DMS 273 (cell line): ENCODE data around the gene YY1AP1.
"Not testable (repeated sequence)": the region's sequence is repeated elsewhere in the genome, so short reads cannot be mapped to it uniquely, and the experiment has no call there.

ENCODE experiments used
- DNase-seq: peaks from one replicate; lab custom pipeline; 2025; ENCODE audit not compliant: unreplicated experiment; lab: John Stamatoyannopoulos, UW

YY1AP1 gene

DNA sequence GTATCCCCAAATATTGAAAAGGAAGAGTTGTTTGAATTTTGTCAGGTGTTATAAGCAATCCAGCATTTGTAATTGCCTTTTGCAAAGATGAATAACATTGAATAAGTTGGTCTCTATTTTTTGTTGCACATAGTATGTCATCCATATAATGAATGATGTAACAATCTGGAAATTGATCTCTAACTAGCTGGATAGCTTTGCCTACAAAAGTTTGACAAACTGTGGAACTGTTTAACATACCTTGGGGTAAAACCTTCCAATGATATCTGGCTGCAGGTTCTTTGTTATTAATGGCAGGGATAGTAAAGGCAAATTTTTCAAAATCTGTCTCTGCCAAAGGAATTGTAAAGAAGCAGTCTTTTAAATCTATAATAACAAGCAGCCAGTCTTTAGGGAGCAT is 8.0 kb upstream of the YY1AP1 start:
- DNase-seq: no peak

DNA sequence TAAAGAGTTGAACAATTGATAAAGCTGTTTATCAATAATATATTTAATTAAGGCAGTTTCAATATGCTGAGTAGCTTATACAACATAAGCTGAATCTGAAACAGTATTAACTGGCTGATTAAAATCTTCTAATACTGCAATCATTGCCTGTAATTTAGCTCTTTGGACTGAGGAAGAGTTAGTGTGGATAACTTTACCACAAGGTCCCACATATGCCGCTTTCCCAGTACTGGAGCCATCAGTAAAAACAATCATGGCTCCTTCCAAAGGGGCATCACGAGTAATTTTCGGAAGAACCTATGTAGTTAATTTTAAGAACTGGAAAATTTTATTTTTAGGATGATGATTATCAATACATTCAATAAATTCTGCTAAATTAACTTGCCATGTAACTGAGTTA is 7.0 kb upstream of the YY1AP1 start:
- DNase-seq: no peak

DNA sequence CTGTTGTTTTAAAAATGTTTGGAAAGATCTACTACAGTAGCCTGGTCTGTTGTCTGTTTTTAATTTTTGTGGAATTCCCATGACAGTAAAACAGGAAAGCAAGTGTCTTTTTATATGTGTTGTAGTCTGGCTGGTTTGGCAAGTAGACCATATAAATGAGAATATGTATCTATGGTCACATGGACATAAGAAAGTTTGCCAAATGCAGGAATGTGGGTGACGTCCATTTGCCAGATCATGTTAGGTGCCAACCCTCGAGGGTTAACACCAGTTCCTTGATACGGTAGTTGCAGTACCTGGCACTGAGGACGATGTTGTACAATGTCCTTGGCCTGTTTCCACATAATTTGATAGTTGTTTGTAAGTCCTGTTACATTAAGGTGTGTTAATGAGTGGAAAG is 6.5 kb upstream of the YY1AP1 start:
- no peak for DNase-seq

DNA sequence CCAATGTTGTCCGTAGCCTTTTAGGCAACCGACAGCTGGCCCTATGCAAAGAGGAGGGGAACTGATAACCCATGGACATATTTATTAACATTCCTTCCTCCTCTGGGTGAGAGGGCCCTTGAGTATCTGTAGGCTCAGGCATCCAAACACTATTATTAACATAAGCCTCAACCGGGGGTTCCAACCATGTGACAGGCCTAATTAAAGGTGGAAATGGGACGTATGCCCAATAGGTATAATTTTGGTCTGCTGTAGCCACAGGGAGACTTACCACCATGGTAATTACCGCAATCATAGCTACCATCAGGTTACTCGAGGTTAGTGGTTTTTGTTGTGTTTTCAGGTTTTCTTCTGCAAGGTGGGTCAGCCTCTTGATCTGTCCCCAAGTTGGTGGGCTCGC is 5.6 kb upstream of the YY1AP1 start:
- DNase-seq: peak; percentile 13

DNA sequence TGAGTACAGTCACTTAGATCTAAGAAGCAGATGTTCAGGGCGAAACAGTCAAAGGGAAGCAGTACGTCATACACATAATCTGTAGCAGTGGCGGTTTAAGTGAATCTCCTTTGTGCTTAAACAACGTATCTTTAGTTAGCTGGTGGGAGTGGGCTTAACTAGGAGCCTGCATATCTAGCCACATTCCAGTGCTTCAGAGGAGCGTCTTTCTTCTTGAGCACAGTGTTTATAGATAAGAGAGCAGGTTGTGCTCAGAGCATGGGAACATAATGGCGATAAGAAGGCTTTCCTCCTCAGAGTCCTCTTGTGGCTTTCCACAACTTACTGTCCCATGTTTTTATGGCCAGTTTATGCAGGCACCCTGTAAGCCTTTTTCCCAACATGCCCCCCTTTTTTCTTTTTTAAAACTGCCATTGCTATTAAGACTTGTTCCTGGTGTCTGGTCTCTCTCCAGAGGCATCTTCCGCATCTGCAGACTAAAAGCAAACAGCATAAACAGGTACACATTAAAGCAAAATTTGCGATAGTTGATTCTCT is 3.5 kb upstream of the YY1AP1 start:
- DNase-seq: no peak

DNA sequence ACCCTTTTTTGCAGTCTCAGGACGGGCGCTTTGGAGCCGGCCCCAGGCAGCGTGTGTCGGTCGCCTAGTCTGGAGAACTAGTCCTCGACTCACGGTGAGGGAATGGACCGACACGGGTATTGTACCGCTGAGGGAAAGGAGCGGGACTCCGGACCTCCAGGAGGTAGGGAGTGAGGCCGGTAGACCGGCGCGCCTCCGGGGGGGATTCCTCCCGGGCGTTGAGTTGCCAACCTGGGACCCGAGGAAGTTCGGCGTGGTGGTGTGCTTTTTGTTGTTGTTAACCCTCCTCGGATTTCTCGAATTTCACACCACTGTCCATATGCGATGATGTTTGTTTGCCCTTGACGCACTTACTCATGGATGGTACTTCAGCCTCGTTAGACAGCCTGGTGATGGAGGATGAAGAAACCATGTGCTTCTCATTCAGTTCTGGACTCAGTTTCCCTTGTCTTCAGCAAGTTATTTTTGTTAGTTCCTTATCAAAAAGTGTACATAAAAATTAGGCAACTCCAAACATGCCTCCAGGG is 570 bp upstream of the YY1AP1 start, which contains the start of gene DAP3:
Gene DAP3, plus strand, starts transcription at position 11 of the 527 bp plus-strand sequence. CDS start 20,689 bp downstream, outside the sequence.
- DNase-seq: not testable (repeated sequence)

DNA sequence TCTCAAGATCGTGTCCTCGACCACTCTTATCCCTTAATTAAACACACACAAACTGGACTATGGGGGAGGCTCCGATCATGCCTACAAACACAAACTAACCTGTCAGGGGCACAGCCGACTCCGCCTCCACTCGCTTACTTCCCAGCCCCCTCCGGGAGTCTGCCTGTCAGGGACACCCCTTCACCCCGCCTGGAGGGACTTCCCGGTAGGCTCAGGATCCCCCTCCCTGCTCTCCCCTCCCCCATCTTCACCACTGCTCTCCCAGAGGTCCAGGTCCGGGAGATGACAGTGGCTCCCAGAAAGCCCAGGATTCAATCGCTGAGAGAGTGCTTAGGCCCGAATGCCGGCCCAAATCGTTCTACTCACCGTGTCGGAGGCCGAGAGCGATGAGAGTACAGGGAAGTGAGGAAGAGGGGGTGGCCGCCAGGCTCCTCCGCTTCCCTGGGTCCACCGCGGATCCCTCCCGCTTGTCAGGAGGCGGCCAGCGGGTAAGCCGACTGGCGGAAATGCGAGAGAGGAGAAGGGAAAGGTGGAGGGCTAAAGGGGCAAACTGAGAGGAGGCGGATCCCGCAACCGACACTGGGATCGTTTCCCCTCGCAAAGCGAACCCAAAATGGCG is 760 bp downstream of the YY1AP1 start:
- DNase-seq: not testable (repeated sequence)

DNA sequence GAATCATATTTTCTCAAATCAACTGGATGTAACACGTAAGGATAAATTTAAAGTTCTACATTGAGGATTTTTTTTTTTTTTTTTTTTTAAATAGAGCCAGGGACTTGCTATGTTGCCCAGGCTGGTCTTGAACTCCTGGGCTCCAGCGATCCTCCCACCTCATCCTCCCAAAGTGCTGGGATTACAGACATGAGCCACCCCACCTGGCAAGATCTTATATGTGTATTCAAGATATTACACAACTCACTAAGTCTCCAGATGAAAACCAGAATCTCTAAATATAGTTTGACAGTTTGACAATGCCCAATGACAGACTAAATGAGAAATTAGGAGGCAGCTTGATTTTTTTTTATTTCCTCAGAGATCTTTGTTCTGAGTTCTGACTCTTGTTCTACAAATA is 6.8 kb downstream of the YY1AP1 start:
- no peak for DNase-seq

DNA sequence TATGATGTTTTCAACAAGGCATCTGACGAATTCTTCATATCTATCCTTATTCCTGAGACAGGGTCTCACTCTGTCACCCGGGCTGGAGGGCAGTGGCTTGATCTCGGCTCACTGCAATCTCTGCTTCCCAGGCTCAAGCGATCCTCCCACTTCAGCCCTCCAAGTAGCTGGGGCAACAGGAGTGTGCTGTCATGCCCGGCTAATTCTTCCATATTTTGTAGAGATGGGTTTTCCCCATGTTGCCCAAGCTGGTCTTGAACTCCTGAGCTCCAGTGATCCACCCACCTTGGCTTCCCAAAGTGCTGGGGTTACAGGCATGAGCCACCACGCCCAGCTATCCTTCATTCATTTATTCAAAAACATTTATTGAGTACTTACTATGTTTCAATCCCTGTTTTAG is 8.0 kb downstream of the YY1AP1 start:
- no peak for DNase-seq

DNA sequence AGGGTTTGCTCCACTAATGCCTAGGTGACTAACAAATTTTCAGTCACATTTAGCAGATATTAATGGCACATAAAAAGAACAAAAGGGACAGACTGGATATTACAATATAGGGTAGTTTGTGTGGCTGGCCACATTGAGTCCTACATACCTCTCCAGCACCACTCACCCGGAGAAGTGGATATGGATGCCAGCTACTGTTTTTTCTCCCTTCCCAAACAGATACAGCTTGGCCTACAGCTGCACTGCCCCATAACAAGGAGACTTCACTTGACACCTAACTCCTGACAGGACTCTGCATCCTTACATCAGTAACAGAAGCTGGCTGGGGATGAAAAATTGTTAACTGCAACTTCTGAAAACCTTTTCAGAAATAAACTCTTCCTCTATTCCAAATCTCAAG is 9.6 kb downstream of the YY1AP1 start:
- DNase-seq: not testable (repeated sequence)

DNA sequence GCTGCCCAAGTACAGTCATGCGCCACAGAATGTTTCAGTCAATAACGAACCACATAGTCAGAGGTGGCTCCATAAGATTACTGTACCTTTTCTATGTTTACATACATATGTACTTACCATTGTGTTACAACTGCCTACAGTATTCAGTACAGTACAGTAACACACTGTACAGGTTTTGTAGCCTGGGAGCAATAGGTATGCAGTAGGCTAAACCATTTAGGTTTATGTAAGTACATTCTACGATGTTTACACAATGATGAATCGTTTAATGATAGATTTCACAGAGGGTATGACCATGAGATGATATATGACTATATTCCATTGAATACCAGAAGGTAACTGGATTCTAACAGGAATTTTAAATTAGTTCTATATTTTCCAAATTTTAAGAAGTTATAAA is 10.5 kb downstream of the YY1AP1 start:
- no peak for DNase-seq

DNA sequence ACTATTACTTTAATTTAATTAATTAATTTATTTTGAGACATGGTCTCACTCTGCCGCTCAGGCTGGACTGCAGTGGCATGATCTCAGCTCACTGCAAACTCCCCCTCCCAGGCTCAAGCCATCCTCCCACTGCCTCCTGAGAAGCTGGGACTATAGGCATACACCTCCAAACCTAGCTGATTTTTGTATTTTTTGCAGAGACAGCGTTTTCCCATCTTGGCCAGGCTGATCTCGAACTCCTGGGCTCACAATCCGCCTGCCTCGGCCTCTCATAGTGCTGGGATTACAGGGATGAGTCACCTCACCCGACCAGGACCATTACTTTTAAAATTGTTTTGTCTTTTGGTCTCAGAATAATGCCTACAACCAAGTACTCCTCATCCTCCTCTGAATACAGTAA is 15.6 kb downstream of the YY1AP1 start:
- no peak for DNase-seq

DNA sequence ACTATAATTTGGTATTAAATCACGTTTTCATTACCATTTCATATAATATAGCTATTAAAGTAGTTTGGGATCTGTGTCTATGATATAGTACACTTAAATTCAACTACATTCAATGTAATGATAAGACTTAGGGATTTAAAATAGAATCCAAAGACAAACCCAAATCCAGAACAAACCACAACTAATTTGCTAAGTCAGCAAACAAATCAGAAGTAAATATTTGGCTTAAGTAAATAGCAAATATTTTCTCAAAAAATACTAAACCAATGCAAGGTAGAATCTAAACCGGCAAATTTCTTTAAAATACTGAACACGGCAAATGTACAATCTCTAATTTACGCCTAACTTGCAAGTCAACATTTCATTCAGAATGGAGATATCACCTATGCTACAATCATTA is 16.8 kb downstream of the YY1AP1 start:
- no peak for DNase-seq

DNA sequence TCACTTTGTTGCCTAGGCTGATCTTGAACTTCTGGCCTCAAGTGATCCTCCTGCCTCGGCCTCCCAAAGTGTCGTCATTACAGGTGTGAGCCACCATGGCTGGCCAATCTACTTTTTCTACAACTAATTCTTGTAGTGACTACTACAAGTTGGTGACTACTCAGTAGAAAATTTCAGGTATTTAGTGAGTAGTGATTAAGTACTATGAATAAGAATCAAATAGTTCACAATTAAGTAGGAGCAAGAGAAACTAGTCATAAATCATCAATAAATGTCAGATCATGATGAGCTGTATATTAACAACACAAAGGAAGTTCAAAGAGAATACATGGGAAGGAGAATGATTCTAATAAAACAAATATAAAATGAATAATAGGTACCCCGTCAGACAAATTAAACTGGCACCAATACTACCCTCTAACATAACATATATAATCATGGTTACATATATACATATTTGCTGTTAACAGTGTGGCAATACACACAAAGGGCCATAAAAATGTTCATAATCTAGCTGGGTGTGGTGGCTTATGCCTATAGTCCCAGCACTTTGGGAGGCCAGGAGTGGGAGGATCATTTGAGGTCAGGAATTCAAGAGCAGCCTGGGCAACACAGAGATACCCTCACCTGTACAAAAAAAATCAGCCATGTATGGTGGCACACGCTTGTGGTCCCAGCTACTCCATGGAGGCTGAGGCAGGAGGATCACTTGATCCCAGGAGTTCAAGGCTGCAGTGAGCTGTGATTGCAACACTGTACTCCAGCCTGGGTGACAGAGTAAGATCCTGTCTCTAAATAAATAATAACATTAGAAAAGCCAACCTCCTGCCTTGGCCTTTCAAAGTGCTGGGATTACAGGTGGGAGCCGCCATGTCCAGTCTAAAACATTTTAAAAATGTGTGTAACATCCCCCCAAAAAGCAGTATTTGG is 19.1 kb downstream of the YY1AP1 start:
- DNase-seq: no peak

DNA sequence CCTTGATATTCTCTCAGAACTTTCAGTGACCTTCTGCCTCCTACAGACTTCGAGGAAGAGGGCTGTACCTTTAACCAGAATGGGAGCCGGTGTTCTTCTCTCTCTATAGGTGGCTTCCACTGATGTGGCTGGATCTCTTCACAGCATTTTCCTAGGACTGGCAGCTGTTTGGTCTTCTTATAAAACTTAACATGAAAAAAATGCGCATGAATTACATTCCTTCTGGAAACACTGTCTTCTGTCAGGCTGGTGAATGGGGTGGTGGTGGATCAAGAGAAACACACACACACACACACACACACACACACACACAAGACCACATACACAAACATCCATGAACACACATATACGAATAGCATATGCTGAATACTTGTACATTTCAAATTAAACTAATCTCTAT is 27.3 kb downstream of the YY1AP1 start:
- DNase-seq: peak; percentile 8

DNA sequence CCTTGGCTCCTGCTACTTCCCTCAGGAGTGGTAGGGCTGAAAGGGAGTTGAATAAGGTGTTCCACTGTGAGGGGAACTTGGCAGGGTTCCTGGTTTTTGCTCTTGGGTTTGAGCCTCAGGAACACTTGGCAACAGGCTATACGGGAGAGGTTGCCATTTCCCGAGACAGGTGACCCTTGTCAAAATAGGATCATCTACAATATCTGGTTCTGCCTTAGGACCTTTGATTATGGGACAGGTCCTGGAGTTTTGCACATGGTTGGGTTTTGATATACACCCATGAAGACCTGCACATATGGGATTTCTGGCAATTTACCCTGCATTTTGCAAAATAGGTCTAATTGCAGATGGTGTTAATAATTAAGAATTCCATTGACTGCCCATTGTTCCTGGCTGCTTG is 31.1 kb downstream of the YY1AP1 start:
- peak; percentile 43 for DNase-seq

DNA sequence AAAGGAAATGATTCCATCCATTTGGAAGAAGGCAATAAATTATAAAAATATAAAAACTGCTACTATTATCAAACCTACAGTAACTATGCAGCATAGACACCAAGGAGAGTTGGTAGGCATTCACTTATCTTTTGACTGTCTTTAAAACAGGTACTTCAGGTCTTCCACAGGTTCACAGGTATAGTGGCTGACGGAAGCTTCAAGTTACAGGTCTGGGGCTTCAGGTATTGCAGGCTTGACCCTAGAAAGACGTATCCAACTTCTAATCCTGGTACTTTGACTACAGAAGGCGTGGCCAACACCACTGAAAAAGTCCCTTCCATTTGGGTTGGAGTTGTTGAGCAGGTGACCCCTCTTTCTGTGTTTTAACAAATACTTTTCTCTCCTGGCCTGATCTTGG is 35.6 kb downstream of the YY1AP1 start:
- no peak for DNase-seq

DNA sequence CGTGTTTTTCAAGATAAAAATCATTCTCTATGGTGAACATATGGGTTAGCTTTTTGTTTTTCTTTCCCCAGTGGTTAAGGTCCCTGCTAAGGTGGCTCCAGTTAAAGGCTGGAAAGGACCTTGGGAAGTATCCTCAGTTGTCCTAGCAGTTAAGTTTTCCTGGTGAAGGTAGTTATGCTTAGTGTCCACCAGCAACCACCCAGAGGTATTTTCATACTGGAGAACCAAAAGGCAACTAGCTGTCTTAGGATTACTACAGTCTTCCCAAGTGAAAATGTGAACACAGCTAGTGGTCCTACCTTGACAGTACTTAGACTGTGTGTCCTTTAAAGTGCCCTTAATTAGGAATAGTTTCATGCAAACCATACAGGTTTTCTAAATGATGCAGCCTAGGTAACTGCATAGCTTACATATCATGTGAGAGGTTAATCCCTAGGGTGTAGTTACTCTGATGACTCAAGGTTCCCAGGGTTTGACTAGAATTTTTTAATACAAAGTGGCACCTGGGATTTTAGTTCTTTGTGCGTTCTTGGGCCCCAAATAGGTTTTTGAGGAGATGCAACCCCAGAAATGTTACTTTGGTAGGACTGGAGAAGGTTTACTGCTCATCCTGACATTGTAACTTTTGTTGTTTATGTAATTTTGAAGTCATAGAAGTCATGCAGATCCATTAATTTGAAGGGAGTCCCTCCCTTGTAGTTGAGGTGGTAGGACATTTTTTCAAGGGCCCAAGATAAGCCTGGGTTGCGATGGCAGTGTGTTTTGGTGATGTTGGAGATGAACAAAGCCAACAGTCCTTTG is 36.5 kb downstream of the YY1AP1 start:
- peak; percentile 46 for DNase-seq

DNA sequence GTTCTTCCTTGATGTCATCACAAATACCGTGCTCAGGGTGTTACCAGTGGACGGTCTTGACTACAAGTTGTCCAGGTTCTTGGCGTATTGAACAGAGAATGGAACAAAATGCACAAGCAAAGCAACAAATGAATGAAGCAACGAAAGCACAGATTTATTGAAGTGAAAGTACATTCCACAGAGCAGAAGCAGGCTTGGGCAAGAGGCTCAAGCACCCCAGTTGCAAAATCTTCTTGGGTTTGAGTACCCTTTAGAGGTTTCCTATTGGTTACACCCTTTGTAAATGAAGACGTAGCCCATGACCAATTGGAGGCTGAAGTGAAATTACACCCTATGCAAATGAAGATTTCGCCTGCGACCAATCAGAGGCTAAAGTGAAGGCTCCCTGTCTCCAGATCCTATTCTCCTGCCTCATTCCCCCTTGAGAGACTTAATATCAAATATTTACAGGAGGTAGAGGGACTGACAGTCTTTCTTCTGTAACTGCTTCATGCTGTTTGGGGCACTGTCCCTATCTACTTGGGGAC is 38.3 kb downstream of the YY1AP1 start:
- DNase-seq: peak; percentile 43

DNA sequence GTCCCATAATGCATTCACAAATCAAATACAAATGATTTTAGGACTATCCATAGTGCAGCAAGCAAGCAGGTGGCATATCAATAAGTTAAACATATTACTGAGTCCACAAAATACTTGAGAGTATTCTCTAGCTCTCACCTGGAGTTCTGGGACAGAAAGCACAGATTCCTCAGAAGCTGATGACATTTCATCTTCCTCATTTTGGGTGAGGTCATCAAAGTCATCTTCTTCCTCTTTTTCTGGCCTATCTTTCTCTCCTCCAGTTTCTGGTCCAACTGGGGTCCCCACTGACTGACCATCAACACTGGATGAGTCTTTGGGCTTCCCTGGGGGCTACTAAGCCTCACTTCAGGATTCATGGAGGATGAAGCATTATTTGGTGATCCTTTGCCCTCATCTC is 38.9 kb downstream of the YY1AP1 start:
- no peak for DNase-seq
